HG02588 (cell line): Measurements from ENCODE around the gene ABCC3.

Experiments
- ATAC-seq: cut with Tn5 transposase; IDR thresholded peaks from one replicate; pipeline ENCODE4 v1.9.1; 2021; ENCODE audit warnings: mild to moderate bottlenecking, moderate library complexity; ENCODE audit not compliant: unreplicated experiment

ABCC3 gene

GRCh38 chr17:50634224-50634914 lies at the start of gene ABCC3:
TSS of gene ABCC3 (plus strand) at chr17:50634881. CDS start at chr17:50634937, 56 bp downstream.
- ATAC-seq: no peak

GRCh38 chr17:50585346-50585745 lies 49.3 kb upstream of the ABCC3 start:
- no peak for ATAC-seq

GRCh38 chr17:50585891-50586290 lies 48.8 kb upstream of the ABCC3 start:
- no peak for ATAC-seq

- ATAC-seq: no peak
These were observed 48.0 kb upstream of the ABCC3 start for GRCh38 chr17:50586421-50587247.

DNA sequence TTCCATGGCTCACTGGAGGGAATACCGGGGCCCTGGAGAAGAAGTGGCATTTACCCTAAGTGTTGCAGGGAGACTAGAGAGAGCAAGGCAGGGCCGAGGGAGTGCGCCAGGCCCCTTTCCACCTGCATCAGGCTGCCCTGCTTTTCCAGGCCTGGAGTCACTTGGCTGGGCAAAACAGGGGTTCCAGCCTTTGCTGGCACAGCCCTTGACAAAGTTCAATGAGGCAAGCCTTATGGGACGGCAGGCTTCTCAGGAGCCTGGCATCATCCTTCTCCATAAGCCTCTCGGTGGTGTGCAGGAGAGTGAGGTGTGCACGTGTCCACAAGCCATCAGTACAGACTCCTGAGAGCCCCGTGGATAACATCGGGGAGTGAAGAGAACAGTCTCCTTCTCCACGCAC lies 47.1 kb upstream of the ABCC3 start:
- ATAC-seq: no peak

DNA sequence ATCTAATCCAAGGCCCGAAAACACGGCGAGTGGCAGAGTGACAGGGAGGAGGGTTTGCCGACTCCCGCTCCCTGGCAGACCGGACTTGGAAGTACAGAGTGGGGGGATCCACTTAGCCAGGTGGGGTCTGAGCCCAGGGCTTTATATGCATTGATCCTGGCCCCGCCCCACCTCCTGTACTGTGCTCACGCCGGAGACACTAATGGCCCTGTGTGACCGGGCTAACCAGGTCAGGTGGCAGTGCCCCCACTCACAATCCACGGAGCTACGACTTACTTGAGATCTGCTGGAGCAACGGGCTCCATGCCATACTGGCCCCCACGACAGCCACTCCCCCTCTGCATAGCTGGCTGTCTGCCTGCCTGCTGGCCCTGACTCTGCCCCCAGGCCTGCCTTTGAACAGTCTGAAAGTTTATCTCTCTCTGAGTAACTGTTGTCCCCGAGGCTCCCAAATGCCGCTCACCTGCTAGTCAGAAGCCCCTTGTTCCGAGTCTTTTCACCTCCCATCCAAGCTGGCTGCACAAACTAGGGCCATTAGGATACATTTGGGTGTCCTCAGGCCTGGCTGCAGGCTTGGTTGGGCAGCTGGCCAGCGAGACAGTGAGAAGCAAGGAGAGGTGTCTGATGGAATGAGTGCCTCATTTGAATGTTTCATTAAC lies 46.2 kb upstream of the ABCC3 start:
- ATAC-seq: no peak

DNA sequence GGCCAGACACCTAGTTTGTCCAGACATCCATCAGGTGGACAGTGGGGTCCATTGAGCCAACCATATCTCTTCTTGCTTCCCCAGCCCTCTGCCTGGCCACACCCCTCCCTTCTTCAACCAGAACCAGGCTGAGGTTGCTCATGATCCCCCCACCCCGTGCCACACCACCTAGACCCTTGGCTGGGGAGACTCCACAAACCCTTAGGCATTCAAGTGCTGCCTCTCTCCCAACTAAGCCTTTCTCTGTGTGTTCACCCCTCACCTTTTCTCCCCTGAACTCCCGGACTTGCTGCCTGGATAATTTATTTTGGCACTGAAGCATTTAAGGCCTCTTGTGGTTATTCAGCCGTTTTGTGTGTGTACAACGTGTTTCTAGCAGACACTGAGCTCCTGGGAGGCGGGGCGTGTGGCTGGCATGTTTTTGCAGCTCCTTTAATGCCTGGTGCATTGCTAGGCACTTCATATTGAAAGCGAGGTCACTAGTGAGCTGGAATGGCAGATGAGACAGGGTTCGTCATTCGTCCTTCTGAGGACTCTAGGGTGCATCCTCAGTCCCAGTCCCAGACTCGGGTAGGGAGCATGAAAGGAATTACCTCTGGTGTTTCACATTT lies 45.5 kb upstream of the ABCC3 start:
- ATAC-seq: no peak

GRCh38 chr17:50590946-50591737 lies 43.5 kb upstream of the ABCC3 start:
- no peak for ATAC-seq

DNA sequence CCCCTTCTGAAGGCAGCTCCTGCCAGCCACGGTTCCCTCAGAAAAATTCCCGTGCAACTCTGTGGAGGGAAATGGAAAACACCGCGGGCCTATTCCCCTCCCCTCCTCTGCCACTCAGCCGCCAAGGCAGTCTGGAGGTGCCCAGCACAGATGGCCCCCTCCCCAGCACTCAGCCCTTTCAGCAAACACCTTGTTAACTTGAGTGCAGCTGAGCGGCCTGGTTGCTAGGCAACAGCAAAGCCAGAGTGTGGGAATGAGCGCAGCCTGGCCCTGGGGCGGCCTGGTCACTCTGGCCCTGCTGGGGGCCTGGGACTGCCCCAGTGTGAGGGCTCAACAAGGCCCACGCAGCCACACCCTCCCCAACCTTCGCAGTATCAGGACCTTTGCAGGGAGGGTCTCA lies 41.4 kb upstream of the ABCC3 start:
- no peak for ATAC-seq

DNA sequence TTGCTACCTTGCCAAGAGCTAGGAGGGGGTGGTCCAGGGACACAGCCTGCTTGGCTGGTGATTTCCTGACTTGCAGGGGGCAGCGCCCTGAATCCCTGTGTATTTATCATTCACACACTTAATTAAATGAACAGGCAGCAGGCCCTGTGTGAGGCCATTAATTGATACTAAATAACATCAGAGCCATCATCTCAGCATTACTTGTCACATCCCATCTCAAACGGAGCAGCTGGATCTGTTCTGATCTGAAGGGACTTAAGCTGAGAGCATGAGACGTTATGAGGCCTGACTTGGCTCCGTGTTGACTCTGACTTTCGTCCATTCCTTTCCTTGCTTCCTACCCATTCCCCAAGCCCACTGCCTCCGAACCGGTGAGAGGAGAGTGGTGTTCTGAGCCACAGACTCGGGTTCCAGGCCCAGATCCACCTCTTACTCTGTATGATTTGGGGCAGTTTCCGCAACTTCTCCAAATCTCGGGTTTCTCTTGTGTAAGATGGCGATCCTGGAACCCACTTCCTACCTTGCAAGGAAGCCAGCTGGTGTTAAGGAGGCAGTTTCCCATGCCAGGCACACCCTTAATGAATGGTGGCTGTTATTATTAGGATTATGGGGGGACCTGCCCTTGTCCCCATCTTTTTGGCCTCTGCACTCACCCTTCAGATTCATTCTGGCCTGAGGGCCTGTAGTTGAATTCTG lies 40.4 kb upstream of the ABCC3 start:
- ATAC-seq: no peak

DNA sequence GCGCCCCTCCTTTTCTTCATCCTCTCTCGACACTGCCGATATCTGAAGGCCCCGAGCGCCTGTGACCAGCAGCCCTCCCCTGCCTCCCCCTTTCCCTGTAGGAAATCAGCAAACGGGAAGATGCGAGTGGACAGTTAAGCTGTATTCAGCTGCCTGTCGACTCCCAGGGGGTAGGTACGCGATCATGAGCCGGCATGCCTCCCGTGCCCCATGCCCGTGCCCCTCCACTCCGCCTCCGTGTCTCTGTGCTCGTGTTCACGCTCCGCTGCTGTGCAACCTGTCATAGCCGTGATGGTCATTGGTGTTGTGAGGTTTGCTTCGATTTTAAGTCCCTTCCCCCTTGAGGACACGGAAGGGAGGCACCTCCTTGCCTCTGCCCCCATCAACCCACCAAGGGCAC lies 39.8 kb upstream of the ABCC3 start:
- ATAC-seq: no peak

- no peak for ATAC-seq
These were observed 38.3 kb upstream of the ABCC3 start for GRCh38 chr17:50596191-50597037.

GRCh38 chr17:50598487-50598886 lies 36.2 kb upstream of the ABCC3 start:
- no peak for ATAC-seq

DNA sequence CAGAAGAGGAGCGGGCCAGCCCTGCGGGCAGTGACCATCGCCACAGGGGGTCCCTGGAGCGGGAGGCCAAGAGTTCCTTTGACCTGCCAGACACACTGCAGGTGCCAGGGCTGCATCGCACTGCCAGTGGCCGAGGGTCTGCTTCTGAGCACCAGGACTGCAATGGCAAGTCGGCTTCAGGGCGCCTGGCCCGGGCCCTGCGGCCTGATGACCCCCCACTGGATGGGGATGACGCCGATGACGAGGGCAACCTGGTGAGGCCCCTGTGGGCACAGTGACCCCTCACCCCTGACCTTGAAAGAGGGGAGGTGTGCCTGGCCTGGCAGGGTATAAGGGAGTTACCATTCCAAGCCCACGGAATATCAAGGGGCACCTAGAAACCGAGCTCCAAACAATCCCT lies 35.1 kb upstream of the ABCC3 start:
- no peak for ATAC-seq

- ATAC-seq: no peak
These were observed 32.8 kb upstream of the ABCC3 start for GRCh38 chr17:50601823-50602375.

- no peak for ATAC-seq
These were observed 31.8 kb upstream of the ABCC3 start for GRCh38 chr17:50602836-50603235.

DNA sequence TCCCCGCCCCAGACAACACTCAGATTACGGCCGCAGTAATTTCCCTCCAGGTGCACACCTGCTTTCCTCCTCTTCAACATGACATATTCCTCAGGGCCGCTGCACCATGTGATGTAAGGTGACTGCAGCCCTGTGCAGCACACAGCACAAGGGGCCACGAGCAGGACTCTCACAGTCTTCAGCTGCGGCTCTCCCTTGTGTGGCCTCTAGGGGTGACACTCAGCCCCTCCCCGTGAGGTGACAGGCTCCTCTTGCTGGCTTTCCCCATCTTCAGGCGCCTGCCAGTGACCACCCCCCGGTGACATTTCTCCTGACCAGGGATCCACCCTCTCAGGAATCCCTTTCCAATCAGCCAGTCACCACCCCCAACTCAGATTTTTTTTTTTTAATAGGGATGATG lies 31.3 kb upstream of the ABCC3 start:
- ATAC-seq: no peak

GRCh38 chr17:50604513-50604912 lies 30.2 kb upstream of the ABCC3 start:
- no peak for ATAC-seq

DNA sequence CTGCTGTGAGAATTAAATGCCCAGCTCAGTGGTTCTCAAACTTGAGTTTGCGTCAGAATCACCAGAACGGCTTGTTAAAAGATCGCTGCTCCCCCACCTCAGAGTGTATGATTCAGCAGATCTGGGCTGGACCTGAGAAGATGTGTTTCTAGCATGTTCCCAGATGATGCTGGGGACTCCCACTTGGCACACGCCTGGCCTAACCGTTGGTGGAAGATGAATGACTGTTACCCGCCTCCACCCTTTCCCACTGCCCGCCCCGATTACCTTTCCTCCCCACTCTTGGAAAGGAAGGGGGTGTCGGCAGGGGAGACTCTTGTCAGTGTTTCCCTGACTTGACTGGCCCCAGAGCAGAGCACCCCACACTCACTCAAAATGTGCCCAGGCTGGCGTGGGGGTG lies 29.3 kb upstream of the ABCC3 start:
- ATAC-seq: no peak
